ENCODE results near the gene TCEA3.
A peak's percentile ranks its signal among the peaks of the same experiment; 100 is the strongest.

TCEA3 gene

GRCh38 chr1:23424293-23425192 is at the start of gene TCEA3:
Gene TCEA3, minus strand, starts transcription at chr1:23424748. Its CDS starts 115 bp downstream, at chr1:23424633.
- DNase-seq, result peak; percentile 62

- no peak for DNase-seq
These were observed 48.7 kb upstream of the TCEA3 start for GRCh38 chr1:23473037-23473800.

- DNase-seq, result no peak
These were observed 47.9 kb upstream of the TCEA3 start for GRCh38 chr1:23472351-23473036.

- DNase-seq, result no peak
These were observed 47.0 kb upstream of the TCEA3 start for GRCh38 chr1:23471473-23472075.

- no peak for DNase-seq
These were observed 45.9 kb upstream of the TCEA3 start for GRCh38 chr1:23470282-23471070.

GRCh38 chr1:23469372-23469982 is 44.9 kb upstream of the TCEA3 start:
- DNase-seq, result no peak

GRCh38 chr1:23466423-23466989 is 42.0 kb upstream of the TCEA3 start:
- no peak for DNase-seq

- no peak for DNase-seq
These were observed 38.7 kb upstream of the TCEA3 start for GRCh38 chr1:23463286-23463685.

GRCh38 chr1:23462766-23463165 is 38.2 kb upstream of the TCEA3 start:
- DNase-seq, result no peak

- no peak for DNase-seq
These were observed 36.5 kb upstream of the TCEA3 start for GRCh38 chr1:23461050-23461449.

- no peak for DNase-seq
These were observed 36.0 kb upstream of the TCEA3 start for GRCh38 chr1:23460519-23460918.

GRCh38 chr1:23459338-23459757 is 34.8 kb upstream of the TCEA3 start:
- DNase-seq, result no peak

- peak; percentile 26 for DNase-seq
These were observed 31.7 kb upstream of the TCEA3 start for GRCh38 chr1:23456226-23456625.

- DNase-seq, result no peak
These were observed 29.0 kb upstream of the TCEA3 start for GRCh38 chr1:23453455-23454000.

- peak; percentile 68 for DNase-seq
These were observed 27.5 kb upstream of the TCEA3 start for GRCh38 chr1:23452011-23452411.

- DNase-seq, result no peak
These were observed 26.9 kb upstream of the TCEA3 start for GRCh38 chr1:23451441-23451840.

GRCh38 chr1:23450894-23451293 is 26.3 kb upstream of the TCEA3 start:
- no peak for DNase-seq

GRCh38 chr1:23449958-23450357 is 25.4 kb upstream of the TCEA3 start:
- DNase-seq, result no peak

- peak; percentile 73 for DNase-seq
These were observed 24.8 kb upstream of the TCEA3 start for GRCh38 chr1:23449306-23449705.

GRCh38 chr1:23448846-23449245 is 24.3 kb upstream of the TCEA3 start:
- no peak for DNase-seq

All from islet precursor cell (in vitro differentiated cells).